Measurements from ENCODE around the gene NEURL1. TPM values are rescaled to one million over a fixed set of nuclear protein-coding genes. Genes with fewer than 3 reads are reported as not detected.

Gene NEURL1
- total and polyA plus RNA-seq, 2 donors (not counting 3 experiments of a cell fraction or from before 2014, with no cell fraction given): 0.06 to 0.22 TPM

GRCh38 chr10:103599907-103600306 is 106.4 kb downstream of the NEURL1 start:
- DNase-seq (ENCODE audit: low read depth, low spot score): no peak
- FAIRE-seq: no peak
- dilution Hi-C loops (cut with MboI; ENCODE audit: extremely low pct_ligation_motif_present, low sequenced_read_pairs): no loop called here
- no peak overlapping the region for H3K27ac ChIP-seq (ENCODE audit: insufficient read depth, low read depth, low read length)
- no peaks in the 10 kb centered on the region for H3K9me1 ChIP-seq (replicated peaks; ENCODE audit: control insufficient read depth, extremely low read depth, insufficient read depth, low read length)
- H3K36me3 ChIP-seq (ENCODE audit: control insufficient read depth in 2 of 2, extremely low read depth in 1 of 2, insufficient read depth in 2 of 2, low read length in 2 of 2): peaks cover 0 to 2% of the 10 kb centered on the region in 2 experiments
- BruUV-seq (replicated peaks): no TSS peak
- intact Hi-C loops (cut with micrococcal nuclease): loop anchor here (1.0 to 2.0 kb wide), 2 partner anchors 66 to 259 kb away; no protein-coding TSS in a partner anchor
- no peak overlapping the region for H3K4me2 ChIP-seq (ENCODE audit: insufficient read depth, low read length)
- POLR2A ChIA-PET: no interaction called here
- no peak overlapping the region for H3K9ac ChIP-seq (replicated peaks; ENCODE audit: extremely low read depth, insufficient read depth, low read length)
- H2AFZ ChIP-seq (ENCODE audit: low read depth, low read length): no peak overlapping the region
- H3K27me3 ChIP-seq (ENCODE audit: control insufficient read depth in 2 of 2, insufficient read depth in 2 of 2, low read length in 2 of 2): no peaks in the 10 kb centered on the region
- CTCF ChIA-PET: interaction anchor here (2.3 kb wide), 1 partner anchor 86 kb away, joined by 20 read pairs; no protein-coding TSS in a partner anchor
- no peaks in the 10 kb centered on the region for H3K79me2 ChIP-seq (ENCODE audit: control insufficient read depth, insufficient read depth, low read length)
- H4K20me1 ChIP-seq (replicated peaks; ENCODE audit: control insufficient read depth, extremely low read depth, insufficient read depth, low read length): no peaks in the 10 kb centered on the region
- TF ChIP-seq POLR2A (IDR thresholded peaks at IDR 0.05; ENCODE audit: low read depth, low read length): no peak
- no peak for TF ChIP-seq POLR2AphosphoS5 (IDR thresholded peaks at IDR 0.05; ENCODE audit: insufficient read depth, low read depth, low read length)
- TF ChIP-seq CTCF (IDR thresholded peaks at IDR 0.05; ENCODE audit: extremely low read depth in 1 of 2, insufficient read depth in 1 of 2, low read depth in 1 of 2, low read length in 2 of 2): no peak
- peaks cover 17% of the 10 kb centered on the region for H3K4me1 ChIP-seq (ENCODE audit: control insufficient read depth, extremely low read depth, insufficient read depth, low read length)
- no peak overlapping the region for H3K4me3 ChIP-seq (replicated peaks in 1 of 3; ENCODE audit: insufficient read depth in 1 of 3, low read depth in 1 of 3, low read length in 3 of 3)
- no peaks in the 10 kb centered on the region for H3K9me3 ChIP-seq (replicated peaks; ENCODE audit: control insufficient read depth, insufficient read depth, low read length)

GRCh38 chr10:103600325-103600724 is 106.8 kb downstream of the NEURL1 start:
- no TSS peak for BruUV-seq (replicated peaks)
- no peak overlapping the region for H2AFZ ChIP-seq (ENCODE audit: low read depth, low read length)
- TF ChIP-seq JUN (IDR thresholded peaks at IDR 0.05; ENCODE audit: borderline replicate concordance, insufficient read depth, insufficient read length, low read depth) (no peak), POLR2A (IDR thresholded peaks at IDR 0.05; ENCODE audit: low read depth, low read length) (no peak), CTCF (IDR thresholded peaks at IDR 0.05; ENCODE audit: extremely low read depth in 1 of 2, insufficient read depth in 1 of 2, low read depth in 1 of 2, low read length in 2 of 2) (no peak), GATA2 (IDR thresholded peaks at IDR 0.05; ENCODE audit: insufficient read depth, insufficient read length, low read depth, low read length) (no peak), FOS (IDR thresholded peaks at IDR 0.05; ENCODE audit: borderline replicate concordance, insufficient read depth, low read length) (no peak), POLR2AphosphoS5 (IDR thresholded peaks at IDR 0.05; ENCODE audit: insufficient read depth, low read depth, low read length) (no peak), MAX (IDR thresholded peaks at IDR 0.05; ENCODE audit: insufficient read depth, insufficient read length) (no peak), EZH2 (IDR thresholded peaks at IDR 0.05; ENCODE audit: borderline replicate concordance, low read depth, low read length, severe bottlenecking) (no peak), MYC (IDR thresholded peaks at IDR 0.05; ENCODE audit: low read depth, low read length) (no peak)
- H3K36me3 ChIP-seq (ENCODE audit: control insufficient read depth in 2 of 2, extremely low read depth in 1 of 2, insufficient read depth in 2 of 2, low read length in 2 of 2): peaks cover 0 to 2% of the 10 kb centered on the region in 2 experiments
- no peaks in the 10 kb centered on the region for H3K9me3 ChIP-seq (replicated peaks; ENCODE audit: control insufficient read depth, insufficient read depth, low read length)
- peaks cover 17% of the 10 kb centered on the region for H3K4me1 ChIP-seq (ENCODE audit: control insufficient read depth, extremely low read depth, insufficient read depth, low read length)
- H3K27me3 ChIP-seq (ENCODE audit: control insufficient read depth in 2 of 2, insufficient read depth in 2 of 2, low read length in 2 of 2): no peaks in the 10 kb centered on the region
- intact Hi-C loops (cut with micrococcal nuclease) (no loop called here), dilution Hi-C loops (cut with MboI; ENCODE audit: extremely low pct_ligation_motif_present, low sequenced_read_pairs) (no loop called here)
- H3K4me3 ChIP-seq (replicated peaks in 1 of 3; ENCODE audit: insufficient read depth in 1 of 3, low read depth in 1 of 3, low read length in 3 of 3): no peak overlapping the region
- no peak for FAIRE-seq
- no peak for DNase-seq (ENCODE audit: low read depth, low spot score)
- ChIA-PET POLR2A (no interaction called here), CTCF (interaction anchor here (2.3 kb wide), 1 partner anchor 86 kb away, joined by 20 read pairs; no protein-coding TSS in a partner anchor)
- H3K9ac ChIP-seq (replicated peaks; ENCODE audit: extremely low read depth, insufficient read depth, low read length): no peak overlapping the region
- no peaks in the 10 kb centered on the region for H4K20me1 ChIP-seq (replicated peaks; ENCODE audit: control insufficient read depth, extremely low read depth, insufficient read depth, low read length)
- H3K9me1 ChIP-seq (replicated peaks; ENCODE audit: control insufficient read depth, extremely low read depth, insufficient read depth, low read length): no peaks in the 10 kb centered on the region
- H3K4me2 ChIP-seq (ENCODE audit: insufficient read depth, low read length): no peak overlapping the region
- no peaks in the 10 kb centered on the region for H3K79me2 ChIP-seq (ENCODE audit: control insufficient read depth, insufficient read depth, low read length)
- H3K27ac ChIP-seq (ENCODE audit: insufficient read depth, low read depth, low read length): no peak overlapping the region

All from endothelial cell of umbilical vein (primary cell).